Esophagus squamous epithelium (tissue), 5 donors: ENCODE measurements around the gene RNF213. TPM values are rescaled to one million over a fixed set of nuclear protein-coding genes. Genes with fewer than 3 reads are reported as not detected.

ENCODE experiments used
- DNase-seq: peaks from one replicate; lab custom pipeline; 2025; lab: John Stamatoyannopoulos, UW
- H3K27ac ChIP-seq, 4 donors: fragments of 200-600 bp; sonication (generic); one replicate each; pipeline ENCODE4 v1.5.1; 2016 to 2019; ENCODE audit warnings: mild to moderate bottlenecking in 1 of 4
- H3K27me3 ChIP-seq, 4 donors: fragments of 200-600 bp; sonication (generic); 1 replicate in 3 of 4; 2 replicates in 1 of 4; pipeline versions ENCODE4 v1.5.1 to v1.6.0; 2017 to 2021; ENCODE audit warnings: antibody characterized with exemption in 1 of 4
- H3K36me3 ChIP-seq, 3 donors: fragments of 200-600 bp; sonication (generic); one replicate each; pipeline ENCODE4 v1.5.1; 2016 to 2019
- H3K4me1 ChIP-seq, 3 donors: fragments of 200-600 bp; sonication (generic); one replicate each; pipeline ENCODE4 v1.5.1; 2017 to 2019
- H3K4me3 ChIP-seq, 4 donors: fragments of 200-600 bp; sonication (generic); 1 replicate in 3 of 4; 2 replicates in 1 of 4; pipeline ENCODE4 v1.5.1; 2016 to 2019; ENCODE audit warnings: mild to moderate bottlenecking in 2 of 4, moderate library complexity in 1 of 4
- H3K9me3 ChIP-seq, 3 donors: fragments of 200-600 bp; sonication (generic); one replicate each; pipeline ENCODE4 v1.5.1; 2016 to 2019
- POLR2A ChIP-seq, 4 donors: fragments of 450-650 bp; IDR thresholded peaks; one replicate each; pipeline ENCODE4 v1.6.1; 2017; ENCODE audit warnings: antibody characterized with exemption in 4 of 4, mild to moderate bottlenecking in 4 of 4, moderate library complexity in 3 of 4
- WGBS, 2 donors: methylation state at CpG; one replicate each; pipeline ENCODE4 v1.1.5; 2018; 5-methylcytosine and 5-hydroxymethylcytosine counted together
- intact Hi-C: fragments of 100-400 bp; cut with DNase I; formaldehyde crosslinking; loops from one replicate; pipeline ENCODE4 v1.15.0; 2022
- total RNA-seq, 4 donors: library from RNA; depleted of rRNA; stranded (reverse); fragments of >200 nt; gene quantifications; one replicate each; pipeline ENCODE4 v1.1.0, GENCODE V29; 2016
- TF ChIP-seq, protein P1 (sequence below), 6 experiments: fragments of 450-650 bp in 4 of 6; fragments of 200-600 bp in 2 of 6; sonication (generic) in 2 of 6; IDR thresholded peaks; one replicate each; pipeline ENCODE4 v1.5.1; 2016 to 2019; ENCODE audit warnings: antibody characterized with exemption in 6 of 6, mild to moderate bottlenecking in 4 of 6, moderate library complexity in 4 of 6
- donor health status: DM: yes; HTN: yes; CAD: no.

The RNF213 gene
- total RNA-seq, 4 donors from 2014 or later: 56.1 to 67.9 (median 60.9) TPM

DNA sequence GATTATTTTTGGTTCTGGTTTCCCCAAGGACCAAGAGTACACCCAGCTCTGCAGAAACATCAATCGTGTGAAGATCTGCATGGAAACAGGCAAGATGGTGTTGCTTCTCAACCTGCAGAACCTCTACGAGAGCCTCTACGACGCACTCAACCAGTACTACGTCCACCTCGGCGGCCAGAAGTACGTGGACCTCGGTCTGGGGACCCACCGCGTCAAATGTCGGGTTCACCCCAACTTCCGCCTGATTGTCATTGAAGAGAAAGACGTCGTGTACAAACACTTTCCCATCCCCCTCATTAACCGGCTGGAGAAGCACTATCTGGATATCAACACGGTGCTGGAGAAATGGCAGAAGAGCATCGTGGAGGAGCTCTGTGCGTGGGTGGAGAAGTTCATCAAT, 86.9 kb downstream of the RNF213 start:
- H3K4me1 ChIP-seq: no peaks in the 10 kb centered on the region
- intact Hi-C loops: no loop called here
- H3K27me3 ChIP-seq: no peaks in the 10 kb centered on the region
- TF ChIP-seq, protein P1, sequence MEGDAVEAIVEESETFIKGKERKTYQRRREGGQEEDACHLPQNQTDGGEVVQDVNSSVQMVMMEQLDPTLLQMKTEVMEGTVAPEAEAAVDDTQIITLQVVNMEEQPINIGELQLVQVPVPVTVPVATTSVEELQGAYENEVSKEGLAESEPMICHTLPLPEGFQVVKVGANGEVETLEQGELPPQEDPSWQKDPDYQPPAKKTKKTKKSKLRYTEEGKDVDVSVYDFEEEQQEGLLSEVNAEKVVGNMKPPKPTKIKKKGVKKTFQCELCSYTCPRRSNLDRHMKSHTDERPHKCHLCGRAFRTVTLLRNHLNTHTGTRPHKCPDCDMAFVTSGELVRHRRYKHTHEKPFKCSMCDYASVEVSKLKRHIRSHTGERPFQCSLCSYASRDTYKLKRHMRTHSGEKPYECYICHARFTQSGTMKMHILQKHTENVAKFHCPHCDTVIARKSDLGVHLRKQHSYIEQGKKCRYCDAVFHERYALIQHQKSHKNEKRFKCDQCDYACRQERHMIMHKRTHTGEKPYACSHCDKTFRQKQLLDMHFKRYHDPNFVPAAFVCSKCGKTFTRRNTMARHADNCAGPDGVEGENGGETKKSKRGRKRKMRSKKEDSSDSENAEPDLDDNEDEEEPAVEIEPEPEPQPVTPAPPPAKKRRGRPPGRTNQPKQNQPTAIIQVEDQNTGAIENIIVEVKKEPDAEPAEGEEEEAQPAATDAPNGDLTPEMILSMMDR (IDR thresholded peaks at IDR 0.05): no peak
- TF ChIP-seq POLR2A (IDR thresholded peaks at IDR 0.05): no peak
- H3K36me3 ChIP-seq: peaks cover 46 to 100% (median 93%) of the 10 kb centered on the region in 3 donors
- no peak overlapping the region for H3K4me3 ChIP-seq
- 93 to 94% methylated on average over 18 of the region's 19 CpGs for WGBS, 2 donors
- H3K9me3 ChIP-seq: no peaks in the 10 kb centered on the region
- no peak overlapping the region for H3K27ac ChIP-seq
- DNase-seq: no peak

DNA sequence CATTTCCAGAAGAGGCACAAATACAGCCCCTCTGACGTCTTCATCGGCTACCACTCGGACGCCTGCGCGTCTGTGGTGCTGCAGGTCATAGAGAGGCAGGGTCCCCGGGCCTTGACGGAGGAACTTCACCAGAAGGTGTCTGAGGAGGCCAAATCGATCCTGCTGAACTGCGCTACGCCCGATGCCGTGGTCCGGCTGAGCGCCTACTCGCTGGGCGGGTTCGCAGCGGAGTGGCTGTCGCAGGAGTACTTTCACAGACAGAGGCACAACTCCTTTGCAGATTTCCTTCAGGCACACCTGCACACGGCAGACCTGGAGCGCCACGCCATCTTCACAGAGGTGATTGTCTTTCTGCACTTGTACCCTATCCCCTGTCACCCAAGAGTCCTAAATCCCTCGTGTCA, 87.3 kb downstream of the RNF213 start:
- intact Hi-C loops: no loop called here
- no peak for DNase-seq
- Histone ChIP-seq H3K4me1 (no peaks in the 10 kb centered on the region), H3K36me3 (peaks cover 50 to 100% (median 93%) of the 10 kb centered on the region in 3 donors), H3K4me3 (no peak overlapping the region), H3K27me3 (no peaks in the 10 kb centered on the region), H3K27ac (no peak overlapping the region), H3K9me3 (no peaks in the 10 kb centered on the region)
- no peak for TF ChIP-seq POLR2A (IDR thresholded peaks at IDR 0.05)
- TF ChIP-seq, protein P1 (IDR thresholded peaks at IDR 0.05): no peak
- 100% methylated on average over 1 to 20 of the region's 24 CpGs for WGBS, 2 donors

DNA sequence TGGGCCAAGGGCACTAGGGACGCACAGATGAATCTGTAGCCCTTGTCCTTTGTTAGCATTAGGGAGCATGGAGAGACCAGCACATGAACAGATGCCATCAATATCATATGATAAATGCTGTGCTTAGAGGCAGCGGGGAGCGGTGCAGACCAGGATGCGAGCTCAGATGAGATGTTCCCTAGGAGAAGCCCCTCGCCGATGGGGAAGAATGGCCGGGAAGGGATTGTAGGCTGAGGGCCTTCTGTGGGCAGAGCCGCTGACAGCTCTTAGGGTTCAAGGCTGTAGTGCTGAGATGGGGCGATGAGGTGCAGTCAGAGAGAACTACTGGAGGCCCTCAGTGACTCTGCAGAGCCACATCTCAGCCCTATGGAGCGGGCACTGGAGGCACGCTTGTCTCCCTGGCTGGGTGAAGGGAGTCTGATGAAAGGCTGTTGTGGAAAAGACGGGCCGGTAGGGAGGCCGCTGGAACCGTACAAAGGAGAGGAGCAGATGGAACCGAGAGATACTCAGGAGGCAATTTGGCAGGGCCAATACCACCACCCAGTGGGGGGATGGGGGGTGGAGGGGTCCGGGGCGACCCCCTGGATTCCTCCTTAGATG, 88.0 kb downstream of the RNF213 start:
- H3K36me3 ChIP-seq: peaks cover 51 to 100% (median 93%) of the 10 kb centered on the region in 3 donors

DNA sequence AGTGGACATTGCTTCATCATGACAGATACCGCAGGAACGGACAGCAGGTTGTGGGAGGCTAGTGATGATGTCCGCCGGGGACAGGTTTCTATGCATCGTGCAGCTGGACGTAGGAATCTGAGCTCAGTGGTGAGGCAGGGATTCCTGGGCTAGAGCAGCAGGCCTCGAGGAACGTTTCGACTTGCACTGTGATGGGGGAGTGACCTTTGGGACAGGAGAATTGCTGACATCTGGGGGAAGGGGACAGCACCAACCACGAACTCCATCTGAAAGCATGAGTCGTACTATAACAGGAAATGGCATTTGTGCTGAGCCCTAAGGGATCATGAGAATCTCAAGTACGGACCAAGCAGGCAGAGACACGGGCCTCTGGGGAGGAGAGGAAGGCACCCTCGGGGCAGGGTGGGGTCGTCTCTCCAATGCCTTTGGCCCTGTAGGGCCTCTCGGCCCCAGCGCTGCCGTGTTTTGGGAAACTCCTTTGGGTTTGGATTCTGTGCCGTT, 88.5 kb downstream of the RNF213 start:
- Histone ChIP-seq H3K36me3 (peaks cover 51 to 100% (median 94%) of the 10 kb centered on the region in 3 donors), H3K4me1 (no peaks in the 10 kb centered on the region), H3K4me3 (no peak overlapping the region), H3K27me3 (no peaks in the 10 kb centered on the region), H3K27ac (no peak overlapping the region), H3K9me3 (no peaks in the 10 kb centered on the region)
- no peak for DNase-seq
- intact Hi-C loops: no loop called here
- TF ChIP-seq, protein P1 (IDR thresholded peaks at IDR 0.05): no peak
- TF ChIP-seq POLR2A (IDR thresholded peaks at IDR 0.05): no peak
- WGBS, 2 donors: 65 to 68% methylated on average over 19 of the region's 19 CpGs

More for the DNA sequence above, 88.0 kb downstream of the RNF213 start:
- Histone ChIP-seq H3K9me3 (no peaks in the 10 kb centered on the region), H3K27me3 (no peaks in the 10 kb centered on the region), H3K27ac (no peak overlapping the region), H3K4me1 (no peaks in the 10 kb centered on the region), H3K4me3 (no peak overlapping the region)
- DNase-seq: no peak
- intact Hi-C loops: no loop called here
- TF ChIP-seq, protein P1 (IDR thresholded peaks at IDR 0.05): no peak
- no peak for TF ChIP-seq POLR2A (IDR thresholded peaks at IDR 0.05)
- WGBS, 2 donors: 95 to 97% methylated on average over 13 to 17 of the region's 18 CpGs

DNA sequence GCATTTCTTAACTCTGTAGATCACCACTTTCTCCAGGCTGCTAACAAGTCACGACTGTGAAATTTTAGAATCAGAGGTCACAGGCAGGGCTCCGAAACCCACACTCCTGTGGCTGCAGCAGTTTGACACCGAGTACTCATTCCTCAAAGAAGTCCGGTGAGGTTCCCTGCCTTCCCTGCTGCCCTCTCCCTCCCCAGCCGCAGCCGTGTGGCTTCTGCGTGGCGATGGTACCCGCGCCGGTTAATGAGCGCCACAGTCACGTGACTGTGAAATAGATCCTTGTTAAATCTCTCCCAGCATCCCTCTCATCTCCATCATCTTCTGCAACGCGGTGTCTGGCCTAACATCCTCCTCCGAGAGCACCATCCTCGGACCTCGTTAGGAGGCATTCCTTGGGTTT, 89.1 kb downstream of the RNF213 start:
- WGBS, 2 donors: 94% methylated on average over 16 to 18 of the region's 18 CpGs
- H3K27ac ChIP-seq: no peak overlapping the region

More for the DNA sequence above, 89.1 kb downstream of the RNF213 start:
- no peak for DNase-seq
- no peaks in the 10 kb centered on the region for H3K4me1 ChIP-seq
- intact Hi-C loops: no loop called here
- TF ChIP-seq, protein P1 (IDR thresholded peaks at IDR 0.05): no peak
- TF ChIP-seq POLR2A (IDR thresholded peaks at IDR 0.05): no peak
- H3K4me3 ChIP-seq: no peak overlapping the region
- H3K9me3 ChIP-seq: no peaks in the 10 kb centered on the region
- peaks cover 51 to 100% (median 92%) of the 10 kb centered on the region in 3 donors for H3K36me3 ChIP-seq
- no peaks in the 10 kb centered on the region for H3K27me3 ChIP-seq
